IMR-90 (cell line): ENCODE results near the gene CLCN4. TPM values are rescaled to one million over a fixed set of nuclear protein-coding genes. Genes with fewer than 3 reads are reported as not detected.

Source experiments
- ATAC-seq: fragments of 200-7000 bp; cut with Tn5 transposase; 2 replicates; pipeline ENCODE4 v1.9.1; 2020; ENCODE audit warnings: low read depth, mild to moderate bottlenecking, moderate library complexity
- BruUV-seq: library from RNA; stranded (reverse); fragments of 400-500 nt; replicated peaks from 2 replicates; lab custom pipeline; 2021; lab: Mats Ljungman, UMichigan
- CTCF ChIA-PET: fragments of 300-600 bp; formaldehyde crosslinking; extraction: SDS; loops from one replicate; lab custom pipeline; 2021; ENCODE audit warnings: antibody characterized with exemption; lab: Yijun Ruan, JAX
- POLR2A ChIA-PET: fragments of 300-600 bp; sonication (Branson Sonifier 250); formaldehyde crosslinking; loops from one replicate; lab custom pipeline; 2022; ENCODE audit warnings: antibody characterized with exemption; ENCODE audit not compliant: unreplicated experiment; lab: Charles Lee
- DNase-seq: peaks from one replicate; pipeline ENCODE4 v3.0.0; 2013
- H2AFZ ChIP-seq: replicated peaks from 2 replicates; pipeline ENCODE3; 2013; ENCODE audit warnings: low read length, mild to moderate bottlenecking; ENCODE audit not compliant: poor library complexity
- H2AK5ac ChIP-seq: 2 replicates; pipeline ENCODE4 v1.6.1; 2013; ENCODE audit warnings: low read depth, low read length, inconsistent platforms
- H2AK9ac ChIP-seq: replicated peaks from 2 replicates; pipeline ENCODE3; 2013; ENCODE audit warnings: mild to moderate bottlenecking, low read depth, low read length, moderate library complexity; ENCODE audit not compliant: poor library complexity
- H2BK120ac ChIP-seq: 2 replicates; pipeline ENCODE4 v1.6.1; 2013; ENCODE audit warnings: low read depth, low read length, inconsistent platforms
- H2BK15ac ChIP-seq: 3 replicates; pipeline ENCODE4 v1.6.1; 2013; ENCODE audit warnings: low read depth, low read length, inconsistent platforms
- H2BK20ac ChIP-seq: 2 replicates; pipeline ENCODE4 v1.6.1; 2013; ENCODE audit warnings: low read depth, mild to moderate bottlenecking, inconsistent platforms, low read length, moderate library complexity
- H2BK5ac ChIP-seq: 2 replicates; pipeline ENCODE4 v1.6.1; 2013; ENCODE audit warnings: mild to moderate bottlenecking, low read depth, low read length, inconsistent platforms; ENCODE audit not compliant: poor library complexity, severe bottlenecking
- H3K14ac ChIP-seq: replicated peaks from 2 replicates; pipeline ENCODE4 v1.6.1; 2013; ENCODE audit warnings: low read depth, low read length, inconsistent platforms
- H3K18ac ChIP-seq: 2 replicates; pipeline ENCODE4 v1.6.1; 2013; ENCODE audit warnings: low read depth, low read length, control low read depth
- H3K23ac ChIP-seq: 2 replicates; pipeline ENCODE4 v1.6.1; 2013; ENCODE audit warnings: low read depth, low read length, inconsistent platforms
- H3K27ac ChIP-seq: 2 replicates; pipeline ENCODE4 v1.5.1; 2013; ENCODE audit warnings: mild to moderate bottlenecking, control low read depth, low read length; ENCODE audit not compliant: insufficient read depth
- H3K27me3 ChIP-seq: 2 replicates; pipeline ENCODE4 v1.6.1; 2013; ENCODE audit warnings: low read length; ENCODE audit not compliant: control insufficient read depth, insufficient read depth
- H3K36me3 ChIP-seq: 2 replicates; pipeline ENCODE4 v1.6.1; 2013; ENCODE audit warnings: low read length, mixed read lengths; ENCODE audit not compliant: control insufficient read depth, insufficient read depth
- H3K4ac ChIP-seq: 2 replicates; pipeline ENCODE4 v1.6.1; 2013; ENCODE audit warnings: low read depth, low read length, inconsistent platforms
- H3K4me1 ChIP-seq: 2 replicates; pipeline ENCODE4 v1.6.1; 2013; ENCODE audit warnings: low read length, mixed read lengths; ENCODE audit not compliant: control insufficient read depth, insufficient read depth
- H3K4me2 ChIP-seq: 2 replicates; pipeline ENCODE4 v1.6.1; 2013; ENCODE audit warnings: low read depth, mild to moderate bottlenecking, control low read depth, low read length, moderate library complexity
- H3K4me3 ChIP-seq: 2 replicates; pipeline ENCODE4 v1.5.1; 2013; ENCODE audit warnings: low read depth, mild to moderate bottlenecking, control low read depth, low read length, moderate library complexity; ENCODE audit not compliant: insufficient read depth
- H3K56ac ChIP-seq: 2 replicates; pipeline ENCODE4 v1.6.1; 2013; ENCODE audit warnings: low read length, inconsistent platforms; ENCODE audit not compliant: insufficient read depth; ENCODE audit errors: extremely low read depth
- H3K79me1 ChIP-seq, 2 experiments: 2 replicates each; pipeline ENCODE4 v1.6.1; 2013; ENCODE audit warnings: low read length in 2 of 2, inconsistent platforms in 1 of 2, low read depth in 1 of 2
- H3K9ac ChIP-seq: 2 replicates; pipeline ENCODE4 v1.6.1; 2013; ENCODE audit warnings: low read depth, low read length, control low read depth
- H3K9me1 ChIP-seq: 2 replicates; pipeline ENCODE4 v1.6.1; 2013; ENCODE audit warnings: low read length, inconsistent platforms; ENCODE audit not compliant: insufficient read depth
- H3K9me3 ChIP-seq: 2 replicates; pipeline ENCODE4 v1.6.1; 2013; ENCODE audit warnings: low read length; ENCODE audit not compliant: control insufficient read depth, insufficient read depth
- H4K20me1 ChIP-seq: 2 replicates; pipeline ENCODE4 v1.6.1; 2013; ENCODE audit warnings: low read length, inconsistent platforms; ENCODE audit not compliant: insufficient read depth
- H4K5ac ChIP-seq: 2 replicates; pipeline ENCODE4 v1.6.1; 2013; ENCODE audit warnings: mild to moderate bottlenecking, low read depth, low read length, control low read depth
- H4K8ac ChIP-seq, 2 experiments: 2 replicates each; pipeline ENCODE4 v1.6.1; 2013; ENCODE audit warnings: low read depth in 2 of 2, low read length in 2 of 2, control low read depth in 1 of 2, inconsistent platforms in 1 of 2
- H4K91ac ChIP-seq: 2 replicates; pipeline ENCODE4 v1.6.1; 2013; ENCODE audit warnings: low read depth, low read length, inconsistent platforms; ENCODE audit not compliant: insufficient read depth
- BHLHE40 ChIP-seq: fragments of 150-350 bp; IDR thresholded peaks from 2 replicates; pipeline ENCODE4 v1.6.1; 2016; ENCODE audit warnings: mild to moderate bottlenecking, low read depth, low read length
- CEBPB ChIP-seq: IDR thresholded peaks from 2 replicates; pipeline ENCODE4 v1.6.1; 2012; ENCODE audit warnings: low read depth, low read length, improper control_type of control experiment
- CHD1 ChIP-seq: IDR thresholded peaks from 2 replicates; pipeline ENCODE4 v1.6.1; 2012; ENCODE audit warnings: low read depth, low read length, improper control_type of control experiment
- ELK1 ChIP-seq: fragments of 150-350 bp; IDR thresholded peaks from 2 replicates; pipeline ENCODE4 v1.6.1; 2016; ENCODE audit warnings: low read depth, mild to moderate bottlenecking, low read length, moderate library complexity, borderline replicate concordance
- MAFK ChIP-seq: IDR thresholded peaks from 2 replicates; pipeline ENCODE4 v1.6.1; 2012; ENCODE audit warnings: low read depth, low read length, improper control_type of control experiment
- MXI1 ChIP-seq: IDR thresholded peaks from 2 replicates; pipeline ENCODE4 v1.6.1; 2012; ENCODE audit warnings: low read depth, mild to moderate bottlenecking, low read length, moderate library complexity, borderline replicate concordance
- RCOR1 ChIP-seq: IDR thresholded peaks from 2 replicates; pipeline ENCODE4 v1.6.1; 2012; ENCODE audit warnings: mild to moderate bottlenecking, low read length, improper control_type of control experiment; ENCODE audit not compliant: insufficient replicate concordance
- RFX5 ChIP-seq: IDR thresholded peaks from 2 replicates; pipeline ENCODE4 v1.8.0; 2012; ENCODE audit warnings: low read depth, mild to moderate bottlenecking, low read length, moderate library complexity
- SMC3 ChIP-seq: fragments of 150-350 bp; IDR thresholded peaks from 2 replicates; pipeline ENCODE4 v1.6.1; 2016; ENCODE audit warnings: low read depth, mild to moderate bottlenecking, antibody characterized with exemption, low read length, moderate library complexity
- USF2 ChIP-seq: fragments of 150-350 bp; IDR thresholded peaks from 2 replicates; pipeline ENCODE4 v1.6.1; 2017; ENCODE audit warnings: mild to moderate bottlenecking, antibody characterized with exemption, low read length, low read depth
- WGBS, 2 experiments: methylation state at CpG; one replicate each; pipeline versions ENCODE4 v1.1.5 to v1.1.7; 2013; ENCODE audit warnings: missing lambda C conversion rate in 2 of 2; ENCODE audit not compliant: insufficient read length in 1 of 2; ENCODE audit errors: extremely low coverage in 2 of 2; 5-methylcytosine and 5-hydroxymethylcytosine counted together
- dilution Hi-C: fragments of 300-500 bp; cut with HindIII; formaldehyde crosslinking; loops from one replicate; pipeline ENCODE4 v1.14.3; 2018; ENCODE audit warnings: low sequenced_read_pairs; ENCODE audit not compliant: unreplicated experiment
- in situ Hi-C: fragments of 300-500 bp; cut with MboI; formaldehyde crosslinking; loops from 3 replicates; pipeline ENCODE4 v1.14.3; 2019; ENCODE audit warnings: low sequenced_read_pairs, inconsistent platforms, mixed read lengths
- intact Hi-C: fragments of 100-400 bp; cut with micrococcal nuclease; formaldehyde crosslinking; loops from 2 replicates; pipeline ENCODE4 v1.10.0; 2022
- polyA plus RNA-seq, 3 experiments: library from polyadenylated mRNA; depleted of rRNA; stranded (reverse); fragments of >200 nt; gene quantifications; 2 replicates each; pipeline ENCODE4 v1.2.3, GENCODE V29; 2012; ENCODE audit warnings: low replicate concordance in 1 of 3
- total RNA-seq: library from RNA; depleted of rRNA; stranded (reverse); fragments of >200 nt; gene quantifications from 2 replicates; pipeline ENCODE4 v1.2.3, GENCODE V29; 2012

Gene CLCN4
- total and polyA plus RNA-seq, 2 of the 4 experiments (the other 2 are of a cell fraction), result 2.2 to 4.5 TPM

- H4K8ac ChIP-seq, result no peak overlapping the region
- no peak overlapping the region for H3K14ac ChIP-seq
- no peaks in the 10 kb centered on the region for H3K4me1 ChIP-seq
- WGBS, 2 experiments, result 100% methylated on average over 1 of the region's 9 CpGs; no CpG with 5 or more reads in 1 of the 2 experiments
- H3K27me3 ChIP-seq, result no peaks in the 10 kb centered on the region
- H3K23ac ChIP-seq, result no peak overlapping the region
- H2BK15ac ChIP-seq, result no peak overlapping the region
- no peak overlapping the region for H2AK5ac ChIP-seq
- H3K9me3 ChIP-seq, result no peaks in the 10 kb centered on the region; the same call in 1 of the 2 replicates
- H4K91ac ChIP-seq, result no peak overlapping the region
- H3K56ac ChIP-seq, result no peak overlapping the region
- peaks cover 17% of the 10 kb centered on the region for H3K36me3 ChIP-seq
- no peak overlapping the region for H3K4me3 ChIP-seq
- no peak overlapping the region for H3K9ac ChIP-seq
- no peak overlapping the region for H3K4ac ChIP-seq
- no peak overlapping the region for H3K18ac ChIP-seq
- ChIA-PET POLR2A (no interaction called here), CTCF (interaction anchor here (0.9 kb wide), 1 partner anchor 28 kb away, joined by 3 read pairs; no protein-coding TSS in a partner anchor)
- H2AK9ac ChIP-seq, result no peak overlapping the region
- H3K4me2 ChIP-seq, result no peak overlapping the region
- H2AFZ ChIP-seq, result no peak overlapping the region
- H4K5ac ChIP-seq, result no peak overlapping the region
- no peak for ATAC-seq
- TF ChIP-seq SMC3, result no peak
- no peak for TF ChIP-seq RFX5
- no peak for TF ChIP-seq BHLHE40
- no peak for TF ChIP-seq RCOR1
- TF ChIP-seq MAFK, result no peak
- TF ChIP-seq CHD1, result no peak
- no peak for TF ChIP-seq ELK1
- no peak for TF ChIP-seq CEBPB
- TF ChIP-seq MXI1, result no peak
- TF ChIP-seq USF2, result no peak
- BruUV-seq, result no TSS peak
- no peak overlapping the region for H3K27ac ChIP-seq
- no peak overlapping the region for H2BK20ac ChIP-seq
- in situ Hi-C loops (loop anchor here (5.0 to 25.0 kb wide), 3 partner anchors 121 to 1306 kb away; partner anchors contain the start of gene FAM9A), intact Hi-C loops (loop anchor here (2.0 to 5.0 kb wide), 6 partner anchors 101 to 1303 kb away; no protein-coding TSS in a partner anchor), dilution Hi-C loops (no loop called here)
- no peaks in the 10 kb centered on the region for H3K9me1 ChIP-seq
- H3K79me1 ChIP-seq, result peaks cover 0 to 21% of the 10 kb centered on the region in 2 experiments; a peak in 2 of 4 replicates
- H2BK120ac ChIP-seq, result no peak overlapping the region
- DNase-seq, result no peak
- no peaks in the 10 kb centered on the region for H4K20me1 ChIP-seq
- H2BK5ac ChIP-seq, result no peak overlapping the region
Observed at GRCh38 chrX:10117864-10118377, 38.9 kb upstream of the CLCN4 start.
